Urinary bladder (tissue), 4 donors: ENCODE data around the gene FRAS1. TPM values are rescaled to one million over a fixed set of nuclear protein-coding genes. Genes with fewer than 3 reads are reported as not detected.
"Not testable (repeated sequence)": the region's sequence is repeated elsewhere in the genome, so short reads cannot be mapped to it uniquely, and the experiment has no call there.

Source experiments
- DNase-seq: peaks from one replicate; pipeline ENCODE4 v3.0.0-alpha.2; 2015; ENCODE audit errors: extremely low spot score
- H3K27ac ChIP-seq: one replicate; pipeline ENCODE4 v1.5.1; 2013; ENCODE audit warnings: low read depth, mild to moderate bottlenecking, moderate library complexity
- H3K36me3 ChIP-seq: one replicate; pipeline ENCODE4 v1.6.1; 2013; ENCODE audit warnings: mild to moderate bottlenecking, moderate library complexity; ENCODE audit not compliant: insufficient read depth
- H3K4me1 ChIP-seq: one replicate; pipeline ENCODE4 v1.6.1; 2013; ENCODE audit warnings: mild to moderate bottlenecking, moderate library complexity; ENCODE audit not compliant: insufficient read depth
- H3K4me3 ChIP-seq: one replicate; pipeline ENCODE4 v1.5.1; 2013; ENCODE audit warnings: low read depth, low read length
- WGBS: extraction: QIAGEN DNeasy Blood & Tissue Kit; methylation state at CpG from one replicate; pipeline ENCODE4 v1.1.7; 2013; 5-methylcytosine and 5-hydroxymethylcytosine counted together
- polyA plus RNA-seq: library from polyadenylated mRNA; stranded (reverse); fragments of 200-250 nt; gene quantifications from one replicate; pipeline ENCODE4 v1.2.3, GENCODE V29; 2013
- total RNA-seq: library from RNA; depleted of rRNA; stranded (reverse); fragments of >200 nt; gene quantifications from one replicate; pipeline ENCODE4 v1.2.3, GENCODE V29; 2014
- donor health status: healthy with polysubstance abuse.
- donor health status: healthy.

Gene FRAS1
- total and polyA plus RNA-seq, 2 donors, result 0.27 to 20.5 TPM

DNA sequence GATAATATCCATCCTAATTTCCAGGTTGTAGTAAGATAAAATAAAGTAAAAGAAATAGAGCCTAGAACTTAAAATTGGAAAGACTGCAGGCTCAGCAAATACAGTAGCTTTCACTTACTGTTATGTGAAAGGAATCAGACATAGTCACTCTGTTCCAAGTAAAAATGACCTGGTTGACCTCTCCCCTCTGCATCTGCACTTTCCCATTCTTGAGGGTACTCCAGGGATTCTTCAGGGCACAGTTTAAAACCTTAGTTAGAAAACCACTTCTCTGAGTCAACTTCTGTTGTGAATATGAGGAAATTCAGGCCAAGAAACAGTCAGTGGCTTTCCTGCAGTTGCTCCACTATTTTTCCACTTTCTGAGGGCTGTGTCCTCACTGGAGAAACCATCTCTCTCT is 42.9 kb downstream of the FRAS1 start:
- no peak for DNase-seq
- Histone ChIP-seq H3K36me3 (no peaks in the 10 kb centered on the region), H3K4me3 (no peak overlapping the region), H3K27ac (no peak overlapping the region), H3K4me1 (no peaks in the 10 kb centered on the region)

DNA sequence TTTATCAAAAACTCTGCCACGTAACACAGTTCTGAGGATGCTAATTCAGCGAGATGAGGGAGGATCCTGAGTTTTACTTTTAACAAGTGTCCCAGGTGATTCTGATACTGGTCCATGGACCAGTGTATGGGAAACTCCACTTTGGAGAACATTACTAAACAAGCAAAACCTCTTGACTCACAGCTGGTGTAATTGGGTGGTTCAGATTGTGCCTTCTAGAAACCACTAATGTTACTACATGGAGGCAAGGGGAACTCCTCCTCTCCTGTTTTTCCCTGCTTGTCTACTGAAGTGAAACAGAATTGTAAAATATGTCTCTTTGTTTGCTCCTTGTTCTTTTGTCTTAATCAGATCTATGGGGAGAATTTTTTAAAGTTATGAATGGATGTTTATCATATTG is 62.6 kb downstream of the FRAS1 start:
- no peaks in the 10 kb centered on the region for H3K4me1 ChIP-seq
- DNase-seq, result no peak
- H3K27ac ChIP-seq, result no peak overlapping the region
- no peaks in the 10 kb centered on the region for H3K36me3 ChIP-seq
- 96% methylated on average over 2 of the region's 2 CpGs for WGBS
- H3K4me3 ChIP-seq, result no peak overlapping the region

DNA sequence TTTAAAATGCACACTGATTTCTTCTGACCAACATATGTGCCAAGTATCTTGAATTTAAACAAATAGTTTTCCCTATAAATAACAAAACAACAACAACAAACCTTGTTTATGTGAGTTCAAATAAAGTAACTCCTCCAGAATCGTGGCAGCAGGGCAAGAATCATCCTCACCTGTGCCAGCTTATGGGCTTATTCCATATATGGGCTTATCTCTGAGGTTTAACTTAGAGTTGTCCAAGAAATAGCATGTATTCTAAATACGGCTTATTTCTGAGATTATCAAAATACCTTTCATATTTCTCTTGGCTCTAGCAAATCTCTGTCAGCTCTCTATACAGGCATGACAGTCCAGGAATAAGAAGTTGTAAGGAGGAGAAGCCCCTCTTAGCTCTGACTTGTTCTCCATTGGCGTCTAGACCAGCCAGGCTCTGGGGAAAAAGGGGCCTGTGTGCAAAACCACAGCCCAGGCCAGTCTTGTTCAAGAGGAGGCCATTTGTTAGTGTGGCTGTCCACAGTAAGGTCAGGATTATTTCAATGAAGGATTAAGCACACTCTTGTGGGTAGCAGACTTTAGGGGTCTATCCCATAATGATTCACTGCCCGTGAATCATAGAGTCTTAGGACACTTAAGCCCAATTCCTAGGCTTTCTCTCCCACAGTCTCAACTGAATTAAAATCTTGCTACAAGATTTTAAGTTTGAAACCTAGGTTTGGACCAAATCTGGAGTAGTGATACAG is 63.2 kb downstream of the FRAS1 start:
- 53% methylated on average over 4 of the region's 4 CpGs for WGBS
- Histone ChIP-seq H3K4me3 (no peak overlapping the region), H3K4me1 (no peaks in the 10 kb centered on the region), H3K27ac (no peak overlapping the region), H3K36me3 (no peaks in the 10 kb centered on the region)
- DNase-seq, result no peak

DNA sequence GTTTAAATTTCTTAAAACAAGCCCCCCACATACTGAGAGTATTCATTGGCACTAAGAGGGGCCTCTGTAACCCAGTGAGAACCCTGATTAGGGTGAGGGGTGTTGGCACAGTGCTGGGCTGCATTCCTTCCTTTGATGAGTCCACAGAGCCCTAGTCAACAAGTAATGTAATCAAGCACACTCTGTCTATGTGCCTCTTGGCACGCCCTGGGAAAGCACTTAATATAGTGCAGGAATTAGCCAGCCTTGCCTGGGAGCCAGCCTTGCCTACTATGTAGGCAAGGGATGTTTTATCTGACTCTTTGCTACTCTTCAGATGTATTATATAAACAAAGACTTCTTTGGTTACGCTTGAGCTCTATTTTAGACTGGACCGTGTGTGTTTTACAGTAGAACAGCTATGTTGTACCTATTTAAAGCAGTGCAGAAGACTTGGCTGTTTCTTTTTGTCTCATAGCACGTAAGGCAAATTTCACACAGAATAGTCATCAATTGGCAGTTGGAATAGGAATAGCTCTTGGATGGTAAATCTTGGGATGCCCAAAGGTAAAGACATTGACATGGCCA is 64.3 kb downstream of the FRAS1 start:
- Histone ChIP-seq H3K36me3 (no peaks in the 10 kb centered on the region), H3K4me3 (no peak overlapping the region), H3K27ac (no peak overlapping the region), H3K4me1 (no peaks in the 10 kb centered on the region)
- 42% methylated on average over 4 of the region's 4 CpGs for WGBS
- DNase-seq, result no peak

DNA sequence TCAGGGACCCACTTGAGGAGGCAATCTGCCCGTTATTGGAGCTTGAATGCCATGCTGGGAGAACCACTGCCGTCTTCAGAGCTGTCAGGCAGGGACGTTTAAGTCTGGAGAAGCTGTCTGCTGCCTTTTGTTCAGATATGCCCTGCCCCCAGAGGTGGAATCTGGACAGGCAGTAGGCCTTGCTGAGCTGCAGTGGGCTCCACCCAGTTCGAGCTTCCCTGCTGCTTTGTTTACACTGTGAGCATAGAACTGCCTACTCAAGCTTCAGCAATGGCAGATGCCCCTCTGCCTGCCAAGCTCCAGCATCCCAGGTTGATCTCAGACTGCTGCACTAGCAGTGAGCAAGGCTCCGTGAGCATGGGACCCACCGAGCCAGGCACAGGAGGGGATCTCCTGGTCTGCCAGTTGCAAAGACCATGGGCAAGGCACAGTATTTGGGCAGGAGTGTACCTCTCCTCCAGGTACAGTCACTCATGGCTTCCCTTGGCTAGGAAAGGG is 68.8 kb downstream of the FRAS1 start:
- not testable (repeated sequence) for H3K4me3 ChIP-seq, H3K27ac ChIP-seq, H3K36me3 ChIP-seq, DNase-seq, H3K4me1 ChIP-seq
- 59% methylated on average over 6 of the region's 6 CpGs for WGBS

DNA sequence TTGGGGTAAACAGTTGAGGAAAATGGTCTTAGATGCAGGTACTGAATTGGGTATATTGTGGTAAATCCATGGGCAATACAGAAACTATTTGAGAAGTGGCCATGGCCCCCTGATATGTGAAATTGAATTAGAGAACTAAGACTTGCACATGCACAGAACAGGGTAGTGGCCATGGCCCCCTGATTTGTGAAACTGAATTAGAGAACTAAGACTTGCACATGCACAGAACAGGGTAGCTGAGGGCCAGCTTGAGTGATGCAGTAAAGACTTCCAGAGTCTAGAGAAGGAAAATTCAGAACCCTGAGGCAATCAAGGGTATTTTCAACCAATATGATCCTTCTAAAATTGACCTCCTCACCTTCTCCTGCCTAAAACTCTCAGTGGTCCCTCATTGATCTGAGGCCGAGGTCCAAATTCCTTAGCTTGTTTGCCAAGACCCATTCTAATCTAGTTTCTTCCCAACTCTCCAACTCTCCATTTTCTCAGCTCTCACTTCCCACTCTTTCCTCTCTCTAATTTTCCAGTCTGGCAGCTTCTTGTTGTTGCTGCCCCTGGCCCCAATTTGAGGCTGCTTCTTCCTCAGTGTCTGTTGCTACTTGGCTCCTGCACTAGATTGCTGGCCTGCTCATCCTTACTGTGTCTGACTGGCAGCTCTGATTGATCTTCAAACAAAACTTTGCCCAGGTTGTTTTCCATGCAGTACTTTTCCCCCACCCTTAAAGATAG is 72.4 kb downstream of the FRAS1 start:
- WGBS, result 94% methylated on average over 1 of the region's 1 CpG
- no peak overlapping the region for H3K4me3 ChIP-seq
- no peak for DNase-seq
- H3K4me1 ChIP-seq, result no peaks in the 10 kb centered on the region
- H3K27ac ChIP-seq, result no peak overlapping the region
- H3K36me3 ChIP-seq, result no peaks in the 10 kb centered on the region

DNA sequence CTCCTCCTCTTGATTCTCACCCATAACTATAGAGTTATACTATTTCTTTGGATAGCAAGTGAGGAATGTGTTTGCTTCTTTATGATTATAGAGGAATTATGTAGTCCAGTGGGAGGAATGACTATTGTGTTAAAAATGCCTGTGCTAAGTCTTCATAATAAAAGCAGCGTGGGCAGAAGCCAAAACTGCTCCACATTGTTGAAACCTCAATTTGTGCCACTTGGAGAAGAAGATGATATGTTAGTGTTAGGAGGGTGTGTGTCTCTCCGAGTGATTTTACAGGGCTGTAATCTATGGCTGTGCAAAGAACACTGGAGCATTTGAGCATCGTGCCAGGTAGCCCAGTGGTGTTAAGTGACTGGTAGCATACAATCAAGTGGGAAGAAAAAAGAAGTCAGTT is 74.3 kb downstream of the FRAS1 start:
- WGBS, result 33% methylated on average over 3 of the region's 3 CpGs
- no peak for DNase-seq
- no peaks in the 10 kb centered on the region for H3K36me3 ChIP-seq
- no peaks in the 10 kb centered on the region for H3K4me1 ChIP-seq
- H3K4me3 ChIP-seq, result no peak overlapping the region
- no peak overlapping the region for H3K27ac ChIP-seq

DNA sequence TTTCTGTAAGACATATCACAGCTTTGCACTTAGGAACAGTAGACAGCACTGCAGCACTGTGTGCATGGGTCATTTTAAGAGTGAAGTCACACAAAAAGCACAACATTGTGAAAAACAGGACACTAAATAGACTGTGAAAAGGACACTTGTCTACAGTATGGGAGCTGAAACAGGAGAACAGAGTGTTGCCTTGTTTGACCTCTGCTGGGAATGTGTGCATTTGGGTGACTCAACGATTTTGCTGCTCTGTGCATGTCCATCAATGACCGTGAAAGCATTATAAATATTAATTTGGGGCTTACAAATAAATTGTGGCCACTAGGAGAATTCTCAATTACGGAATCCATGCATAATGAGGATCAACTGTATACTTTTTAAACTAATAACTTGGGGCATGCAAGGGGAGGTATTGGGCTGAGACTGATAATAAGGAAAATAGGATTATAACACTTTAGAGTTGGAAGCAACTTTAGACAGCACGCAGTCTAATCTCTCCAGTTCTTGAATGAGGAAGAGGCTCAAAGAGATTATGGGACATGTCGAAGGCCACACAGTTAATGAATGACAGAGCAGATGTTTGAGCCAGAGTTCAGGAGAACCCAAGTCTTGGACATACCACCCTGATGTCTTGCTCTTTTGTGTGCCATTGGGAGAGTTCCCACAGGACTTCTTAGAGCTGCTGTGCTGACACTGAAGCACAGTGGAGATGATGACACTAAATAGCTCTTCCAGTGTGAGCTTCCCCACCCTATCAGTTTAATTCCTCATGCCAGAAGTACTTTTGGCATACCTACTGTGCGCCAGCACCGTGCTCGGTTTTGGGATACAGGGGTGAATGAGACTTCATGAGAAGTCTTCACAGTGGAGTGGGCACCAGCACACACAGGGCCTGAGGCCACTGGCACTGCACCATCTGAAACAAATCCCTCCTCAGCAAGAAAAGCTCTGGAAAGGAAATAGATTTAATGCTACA is 79.3 kb downstream of the FRAS1 start:
- no peak for DNase-seq
- no peaks in the 10 kb centered on the region for H3K4me1 ChIP-seq
- no peaks in the 10 kb centered on the region for H3K36me3 ChIP-seq
- H3K27ac ChIP-seq, result no peak overlapping the region
- H3K4me3 ChIP-seq, result no peak overlapping the region
- WGBS, result 85% methylated on average over 8 of the region's 8 CpGs

DNA sequence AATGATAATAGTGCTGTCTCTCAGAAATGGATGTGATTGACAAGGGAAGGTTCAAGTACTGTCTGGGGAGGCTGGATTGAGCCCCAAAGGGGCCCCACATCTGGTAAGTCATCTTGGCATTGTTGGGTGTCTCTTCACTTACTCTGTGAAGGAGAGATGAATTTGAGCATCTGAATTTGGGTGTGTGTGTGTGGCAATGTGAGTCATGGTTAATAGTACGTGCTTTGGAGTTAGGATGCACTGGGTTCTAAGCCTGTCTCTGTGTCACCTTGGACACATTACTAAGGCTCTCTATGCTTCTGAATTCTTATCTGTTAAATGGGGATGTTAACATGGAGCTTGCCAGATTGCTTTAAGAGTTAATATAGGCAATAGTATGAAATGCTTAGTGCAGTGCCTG is 80.4 kb downstream of the FRAS1 start:
- H3K27ac ChIP-seq, result no peak overlapping the region
- no peak for DNase-seq
- H3K36me3 ChIP-seq, result no peaks in the 10 kb centered on the region
- no peaks in the 10 kb centered on the region for H3K4me1 ChIP-seq
- WGBS, result 88% methylated on average over 1 of the region's 1 CpG
- H3K4me3 ChIP-seq, result no peak overlapping the region

GRCh38 chr4:78138252-78138651 is 81.1 kb downstream of the FRAS1 start:
- Histone ChIP-seq H3K4me3 (no peak overlapping the region), H3K27ac (no peak overlapping the region), H3K4me1 (no peaks in the 10 kb centered on the region), H3K36me3 (no peaks in the 10 kb centered on the region)
- no peak for DNase-seq
- WGBS, result 80% methylated on average over 3 of the region's 3 CpGs

DNA sequence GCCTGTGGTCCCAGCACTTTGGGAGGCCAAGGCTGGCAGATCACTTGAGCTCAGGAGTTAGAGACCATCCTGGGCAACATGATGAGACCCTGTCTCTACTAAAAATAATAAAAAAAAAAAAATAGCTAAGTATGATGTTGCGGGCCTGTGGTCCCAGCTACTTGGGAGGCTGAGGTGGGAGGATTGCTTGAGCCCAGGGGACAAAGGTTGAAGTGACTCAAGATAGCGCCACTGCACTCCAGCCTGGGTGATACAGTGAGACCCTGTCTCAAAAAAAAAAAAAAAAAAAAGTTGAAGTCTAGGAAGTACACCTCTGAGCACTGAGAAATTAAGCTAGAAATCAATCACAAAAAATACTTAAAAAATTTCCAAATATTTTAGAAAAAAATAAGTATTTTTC is 86.5 kb downstream of the FRAS1 start:
- no peaks in the 10 kb centered on the region for H3K36me3 ChIP-seq
- H3K4me1 ChIP-seq, result no peaks in the 10 kb centered on the region
- no peak for DNase-seq
- 94% methylated on average over 2 of the region's 2 CpGs for WGBS
- no peak overlapping the region for H3K27ac ChIP-seq
- H3K4me3 ChIP-seq, result no peak overlapping the region

- Histone ChIP-seq H3K4me3 (no peak overlapping the region), H3K4me1 (no peaks in the 10 kb centered on the region), H3K27ac (no peak overlapping the region), H3K36me3 (no peaks in the 10 kb centered on the region)
- DNase-seq, result no peak
- WGBS, result 95% methylated on average over 4 of the region's 4 CpGs
These were observed 87.9 kb downstream of the FRAS1 start for GRCh38 chr4:78145008-78145407.

GRCh38 chr4:78145622-78146021 is 88.5 kb downstream of the FRAS1 start:
- Histone ChIP-seq H3K4me3 (no peak overlapping the region), H3K36me3 (no peaks in the 10 kb centered on the region), H3K4me1 (no peaks in the 10 kb centered on the region), H3K27ac (no peak overlapping the region)
- WGBS, result 64% methylated on average over 10 of the region's 10 CpGs
- DNase-seq, result no peak
